HG02678 (cell line): ENCODE measurements around the gene KCTD16.

Experiments used
- ATAC-seq: cut with Tn5 transposase; IDR thresholded peaks from one replicate; pipeline ENCODE4 v1.9.1; 2021; ENCODE audit warnings: mild to moderate bottlenecking, moderate library complexity; ENCODE audit not compliant: unreplicated experiment

The KCTD16 gene

GRCh38 chr5:144393641-144394435 lies 223.2 kb downstream of the KCTD16 start:
- ATAC-seq, result no peak

- ATAC-seq, result no peak
Observed at GRCh38 chr5:144395704-144396103, 225.0 kb downstream of the KCTD16 start.

DNA sequence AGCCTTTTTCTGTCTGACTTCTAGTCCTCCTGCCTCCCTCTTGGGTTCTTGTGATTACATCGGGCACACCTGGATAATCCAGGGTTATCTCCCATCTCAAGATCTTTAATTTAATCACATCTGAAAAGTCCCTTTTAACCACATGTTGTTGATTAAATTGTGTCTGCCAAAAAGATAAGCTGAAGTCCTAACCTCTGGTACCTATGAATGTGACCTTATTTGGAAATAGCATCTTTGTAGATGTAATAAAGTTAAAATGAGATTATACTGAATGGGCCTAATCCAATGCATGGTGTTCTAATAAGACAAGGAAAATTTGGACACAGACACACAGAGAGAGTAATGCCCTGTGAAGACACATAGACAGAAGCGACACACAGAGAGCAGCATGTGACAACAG lies 232.4 kb downstream of the KCTD16 start:
- ATAC-seq, result no peak

GRCh38 chr5:144403817-144404420 lies 233.2 kb downstream of the KCTD16 start:
- no peak for ATAC-seq

- no peak for ATAC-seq
Observed at GRCh38 chr5:144404672-144405071, 234.0 kb downstream of the KCTD16 start.

- no peak for ATAC-seq
Observed at GRCh38 chr5:144405991-144406390, 235.3 kb downstream of the KCTD16 start.

- ATAC-seq, result no peak
Observed at GRCh38 chr5:144406442-144406841, 235.8 kb downstream of the KCTD16 start.

DNA sequence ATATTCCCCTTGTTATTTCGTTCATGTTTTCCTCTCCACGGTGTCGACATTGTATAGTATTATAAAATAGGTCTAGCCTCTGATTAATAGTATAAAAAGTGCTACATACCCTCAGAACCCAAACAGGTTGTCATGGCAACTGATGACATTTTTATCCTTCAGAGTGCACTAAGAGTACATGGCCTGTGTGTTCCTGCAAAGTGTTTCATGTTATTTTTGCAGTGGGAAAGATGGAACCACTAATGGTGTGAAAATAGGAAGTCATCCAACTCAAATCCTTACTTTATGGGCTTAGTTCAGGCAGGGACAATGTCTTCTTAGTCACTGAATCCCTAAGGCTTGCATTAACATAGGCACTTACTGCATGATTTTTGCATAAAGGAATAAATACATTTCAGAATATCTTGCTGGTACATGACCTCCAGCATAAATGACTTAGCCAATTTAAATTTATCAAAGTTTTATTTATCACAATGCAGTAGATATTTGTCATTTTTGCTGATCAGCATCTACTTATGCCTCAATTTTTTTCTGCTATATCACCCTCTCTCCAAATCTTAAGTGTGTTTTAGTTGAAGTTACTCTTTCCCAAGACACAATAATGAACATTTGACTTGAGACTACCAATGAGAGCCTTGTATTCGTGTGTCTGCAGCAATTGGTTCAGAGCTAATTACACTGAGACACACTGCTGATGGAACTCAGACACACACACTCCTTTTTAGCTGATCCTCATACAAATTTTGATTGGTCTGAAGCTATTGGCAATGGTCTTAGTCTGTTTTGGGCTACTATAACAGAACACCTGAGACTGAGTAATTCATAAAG lies 243.7 kb downstream of the KCTD16 start:
- no peak for ATAC-seq

DNA sequence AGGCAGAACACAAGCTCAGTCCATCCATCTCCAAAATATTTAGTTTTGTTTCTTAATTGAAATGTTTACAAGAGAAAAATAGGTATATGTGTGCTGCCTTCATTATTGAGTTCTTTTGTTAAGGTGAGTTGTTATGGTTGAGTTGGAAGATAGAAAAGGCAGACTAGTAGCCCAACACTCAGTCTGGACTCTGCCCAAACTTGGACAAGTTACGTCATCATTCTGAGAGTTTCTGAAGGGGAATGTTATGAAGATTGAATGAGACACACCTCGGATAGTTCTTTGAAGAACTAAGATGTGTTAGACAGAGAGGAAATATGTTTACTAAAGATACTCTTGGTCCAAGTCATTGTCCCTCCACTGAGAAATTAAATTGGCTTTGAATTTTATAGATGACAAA lies 245.5 kb downstream of the KCTD16 start:
- no peak for ATAC-seq

DNA sequence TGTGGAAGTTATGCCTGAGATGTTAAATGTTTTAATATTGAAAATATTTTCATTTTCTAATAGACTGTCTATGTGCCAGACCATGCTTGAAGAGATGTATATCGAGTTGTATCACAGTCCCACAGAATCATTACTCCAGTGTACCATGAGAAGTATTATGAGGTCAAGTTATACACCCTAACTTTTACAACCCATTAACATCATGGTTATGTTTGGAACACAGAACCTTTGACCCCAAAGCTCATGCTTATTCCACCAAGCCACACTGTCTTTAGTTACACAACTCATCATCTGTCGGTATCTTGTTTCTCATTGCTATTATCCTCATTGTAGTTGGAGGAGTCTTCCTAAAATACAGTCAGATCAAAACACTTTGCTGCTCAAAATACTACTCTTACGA lies 248.0 kb downstream of the KCTD16 start:
- no peak for ATAC-seq

DNA sequence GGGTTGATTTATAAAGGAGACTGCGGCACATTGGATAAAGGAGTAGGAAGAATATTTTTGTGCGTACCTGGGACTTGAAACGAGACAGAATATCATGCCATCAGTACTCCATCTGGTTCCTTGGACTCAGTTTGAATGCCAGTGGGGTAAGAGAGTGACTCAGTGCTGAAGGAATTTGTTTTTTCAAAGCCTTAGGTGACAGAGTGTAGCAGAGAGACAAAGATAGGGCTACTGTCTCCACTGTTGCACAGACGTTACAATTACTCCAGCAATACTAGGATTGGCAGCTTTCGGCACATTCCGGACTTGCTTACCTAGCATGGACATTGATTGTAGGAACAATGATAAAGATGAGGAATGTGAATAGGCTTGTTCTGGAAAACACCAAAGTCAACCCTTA lies 250.7 kb downstream of the KCTD16 start:
- no peak for ATAC-seq

DNA sequence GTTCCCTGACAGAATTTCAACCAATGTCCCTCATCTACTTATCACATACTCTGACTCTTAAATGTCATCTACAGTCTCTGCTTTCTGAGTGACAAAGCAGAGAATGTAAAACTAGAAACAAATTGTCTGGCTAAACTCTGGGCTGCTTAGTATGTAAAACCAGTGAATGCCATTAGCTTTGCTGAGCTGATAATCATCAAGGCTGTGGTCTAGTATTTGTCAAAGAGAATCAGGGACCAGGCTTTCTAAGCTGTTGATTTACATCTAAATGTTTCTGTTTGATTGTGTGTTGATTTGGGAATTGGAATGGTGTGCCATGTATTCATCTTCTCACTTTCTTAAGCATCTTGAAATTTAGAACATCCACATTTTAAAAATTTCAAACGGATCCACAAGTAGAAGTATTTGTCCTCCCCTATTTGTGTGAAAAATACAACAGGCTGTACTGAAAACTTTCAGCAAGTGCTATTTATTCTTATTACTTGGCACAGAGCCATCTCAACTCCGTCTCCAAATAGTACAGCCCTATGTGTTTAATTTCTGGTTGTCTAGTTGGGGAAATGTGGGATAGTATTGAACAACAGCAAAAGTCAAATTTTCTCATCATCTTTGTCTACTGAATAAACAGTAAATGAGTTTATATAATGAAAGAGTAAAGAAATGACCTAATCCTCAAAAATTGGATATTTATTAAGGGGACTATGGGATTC lies 251.5 kb downstream of the KCTD16 start:
- ATAC-seq, result no peak

- ATAC-seq, result no peak
Observed at GRCh38 chr5:144427866-144428265, 257.2 kb downstream of the KCTD16 start.

DNA sequence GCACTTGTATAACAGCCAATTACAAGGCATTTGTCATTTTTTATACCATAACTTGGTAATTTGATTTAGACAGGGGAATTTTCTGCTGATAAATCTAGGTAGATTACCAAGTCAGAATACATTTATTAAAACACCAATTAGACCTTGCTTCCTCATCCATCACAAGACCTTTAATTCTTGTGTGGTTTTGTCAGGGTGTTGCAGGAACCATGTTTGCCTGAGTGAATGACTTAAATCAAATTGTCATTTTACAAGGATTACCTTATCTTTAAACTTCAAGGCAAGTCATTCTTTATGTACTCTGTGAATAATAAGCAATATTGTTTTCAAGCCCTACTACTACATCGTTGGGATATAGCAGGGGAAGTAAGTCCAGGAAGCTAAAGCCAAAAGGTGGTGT lies 257.7 kb downstream of the KCTD16 start:
- no peak for ATAC-seq

DNA sequence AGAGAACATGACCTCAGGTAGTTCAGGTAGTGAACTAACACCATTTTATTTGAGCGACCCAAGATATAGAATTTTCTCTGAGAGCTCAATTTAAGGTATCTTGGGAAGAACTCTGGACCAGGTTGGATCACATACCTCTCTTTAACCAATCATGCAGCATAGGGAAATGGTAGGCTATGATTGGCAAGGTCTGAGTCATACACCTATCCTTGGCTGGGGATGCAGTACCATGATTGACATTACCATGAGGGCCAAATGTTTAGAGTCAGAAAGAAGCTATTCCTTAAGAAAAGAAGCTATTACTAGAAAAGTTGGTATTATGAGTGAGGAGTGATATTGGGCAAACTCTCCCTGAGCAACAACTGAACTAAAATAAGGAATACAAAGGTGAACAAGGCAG lies 258.7 kb downstream of the KCTD16 start:
- ATAC-seq, result no peak

GRCh38 chr5:144429905-144430304 lies 259.2 kb downstream of the KCTD16 start:
- ATAC-seq, result no peak

DNA sequence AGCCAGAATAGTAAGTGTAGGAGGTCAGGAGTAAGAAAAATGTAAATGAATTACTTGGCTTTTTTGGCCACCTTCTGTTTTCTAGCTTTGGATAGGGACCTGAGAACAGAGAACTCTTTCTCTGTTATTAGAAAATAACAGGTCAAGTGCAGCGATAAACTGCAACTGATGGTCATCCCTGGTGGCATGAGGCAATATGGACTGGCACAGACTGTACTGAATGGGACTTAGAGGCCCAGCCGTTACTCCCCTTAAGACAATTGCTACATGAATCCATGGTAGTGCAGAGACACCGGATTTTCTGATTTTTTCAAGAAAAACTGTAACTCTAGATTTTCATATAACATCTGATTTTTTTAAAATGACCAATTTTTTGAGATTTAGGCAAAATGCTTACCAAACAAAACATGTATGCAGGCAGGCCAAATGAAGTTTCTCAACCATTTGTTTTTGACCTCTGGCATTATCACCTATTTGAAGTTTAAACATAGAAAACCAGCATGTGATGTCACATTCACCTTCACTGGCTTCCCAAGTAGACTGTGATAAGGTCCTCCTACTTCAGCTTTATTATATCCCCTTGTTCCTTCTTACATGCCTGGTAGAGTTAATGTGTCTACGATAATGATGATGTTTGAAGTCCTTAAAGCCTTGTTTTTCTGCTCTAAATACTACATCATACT lies 262.6 kb downstream of the KCTD16 start:
- no peak for ATAC-seq

DNA sequence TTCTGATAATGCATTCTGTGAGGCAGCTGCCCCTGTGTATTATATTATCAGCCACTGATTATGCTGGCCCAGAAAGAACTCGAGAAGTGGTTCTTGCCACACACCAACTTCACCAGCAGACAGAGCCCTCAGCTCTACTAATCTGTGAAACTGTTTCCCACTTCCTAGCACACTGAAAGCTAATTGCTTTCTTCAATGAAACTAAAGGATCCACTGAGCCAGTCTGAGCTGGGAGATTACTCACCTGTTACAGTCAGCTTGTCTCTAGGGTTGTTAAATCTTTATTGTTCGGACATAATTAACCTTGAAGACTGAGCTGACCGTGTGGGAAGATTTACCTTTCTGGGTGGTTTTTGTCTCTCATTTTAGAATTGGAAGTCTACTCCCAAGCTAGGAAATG lies 263.2 kb downstream of the KCTD16 start:
- no peak for ATAC-seq

DNA sequence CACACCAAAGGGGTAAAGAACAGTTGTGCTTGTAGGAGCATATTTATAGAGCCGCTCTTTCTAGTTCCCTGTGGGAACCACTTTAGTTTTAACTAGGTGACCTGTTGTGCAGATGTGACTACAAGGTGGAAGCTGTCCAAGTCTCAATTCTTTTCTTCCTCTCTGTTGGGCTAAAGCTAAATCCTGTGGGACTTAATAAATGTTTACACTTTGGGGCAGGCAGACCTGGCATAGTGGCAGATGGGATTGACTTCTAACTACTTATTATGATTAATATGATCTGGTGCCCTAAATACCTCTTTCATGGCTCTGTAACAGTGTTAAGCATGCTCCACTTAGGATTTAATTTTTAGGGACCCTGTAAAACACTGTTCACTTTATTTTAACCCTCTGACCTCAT lies 265.3 kb downstream of the KCTD16 start:
- ATAC-seq, result no peak

DNA sequence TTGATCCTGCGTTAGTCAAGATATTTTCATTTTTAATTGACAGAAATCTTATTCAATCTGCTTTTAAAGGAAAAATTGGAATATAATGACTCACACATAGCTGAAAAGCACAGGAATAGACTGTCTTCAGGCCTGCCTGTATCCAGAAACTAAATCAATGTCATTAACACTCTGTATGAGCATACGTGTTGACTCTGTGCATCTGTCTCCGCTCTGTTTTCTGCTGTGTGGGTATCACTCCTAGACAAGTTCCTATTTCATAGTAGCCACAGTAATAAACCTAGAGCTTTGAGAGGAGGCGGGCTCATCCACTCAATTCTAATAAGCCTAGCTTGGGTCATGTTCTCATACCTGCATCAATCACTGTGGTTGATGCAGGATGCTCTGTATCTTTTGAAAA lies 267.6 kb downstream of the KCTD16 start:
- no peak for ATAC-seq

DNA sequence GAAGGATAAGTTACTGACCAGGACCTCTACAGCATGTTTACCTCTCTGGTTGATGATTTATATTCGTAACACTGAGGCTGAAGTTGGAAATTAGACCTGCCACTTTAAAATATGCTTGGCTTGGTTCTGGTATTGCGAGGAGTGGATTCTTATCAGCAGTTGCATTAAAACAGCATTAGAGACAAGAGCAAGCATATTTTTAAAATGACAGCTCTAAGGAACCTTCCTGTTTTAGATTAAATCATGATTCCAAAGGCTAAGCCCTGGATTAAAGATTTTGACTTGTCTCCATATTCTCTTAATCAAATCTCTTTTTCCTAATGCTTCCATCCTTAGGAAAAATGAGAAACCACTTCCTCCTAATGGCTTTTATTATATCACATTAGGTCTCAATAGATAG lies 277.8 kb downstream of the KCTD16 start:
- ATAC-seq, result no peak
